ENCODE results near the gene DENND1A.

The DENND1A gene

GRCh38 chr9:123863164-123863855 lies 66.6 kb downstream of the DENND1A start:
- no peak for DNase-seq

DNA sequence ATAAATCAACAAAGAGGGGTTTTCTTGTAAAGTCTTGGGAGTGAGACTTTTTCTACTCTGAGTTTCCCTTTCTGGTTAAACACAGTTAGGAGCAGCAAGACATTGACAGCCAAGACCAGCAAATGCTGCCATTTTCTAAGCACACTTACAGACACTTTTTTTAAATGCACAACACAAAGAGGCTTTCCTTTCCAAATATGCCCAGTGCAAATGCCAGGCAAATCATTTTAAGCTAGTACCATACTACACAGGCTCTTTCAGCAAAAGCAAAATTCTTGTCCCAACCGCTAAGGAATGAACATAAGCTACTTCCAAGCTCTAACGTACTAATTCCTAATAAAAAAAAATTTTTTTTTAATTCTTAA lies 68.2 kb downstream of the DENND1A start:
- DNase-seq: no peak

GRCh38 chr9:123861086-123861755 lies 68.7 kb downstream of the DENND1A start:
- DNase-seq: no peak

DNA sequence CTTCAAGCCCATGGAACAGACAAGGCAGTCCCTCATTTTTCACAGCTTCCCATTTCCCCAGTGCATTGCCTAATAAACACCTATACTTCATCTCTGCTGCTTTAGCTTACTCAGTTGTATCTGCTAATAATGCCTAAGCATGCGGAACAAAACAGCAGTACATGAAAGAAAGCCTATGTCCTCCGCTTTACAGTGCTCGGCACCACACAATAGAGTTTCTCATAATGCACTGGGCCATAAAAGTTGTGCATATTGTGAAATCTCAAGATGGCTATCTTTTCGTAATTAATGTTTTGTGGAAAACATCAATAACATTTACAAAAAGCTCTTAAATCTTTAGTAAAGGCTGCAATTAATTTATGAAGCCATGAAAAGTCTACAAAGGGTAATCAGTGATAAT lies 69.3 kb downstream of the DENND1A start:
- DNase-seq: no peak

DNA sequence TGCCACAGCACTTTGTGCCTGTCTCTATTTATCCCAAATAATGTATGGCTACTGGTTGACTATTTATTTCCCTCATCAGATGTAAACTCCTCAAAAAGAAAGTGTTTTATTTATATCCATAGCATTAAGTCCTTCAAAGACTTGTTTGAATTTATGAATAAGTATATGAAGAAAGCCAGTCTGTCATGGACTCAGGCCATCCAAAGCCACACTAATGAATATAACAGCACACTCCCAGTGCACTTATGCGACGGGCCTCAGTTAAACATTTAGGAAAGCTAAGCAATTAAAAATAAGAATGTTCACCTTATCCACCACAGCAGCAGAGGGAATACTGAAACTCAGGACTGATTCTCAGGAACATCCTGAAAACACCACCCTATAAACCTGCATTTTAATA lies 77.5 kb downstream of the DENND1A start:
- no peak for DNase-seq

GRCh38 chr9:123851851-123852250 lies 78.1 kb downstream of the DENND1A start:
- no peak for DNase-seq

- DNase-seq: no peak
Observed at GRCh38 chr9:123848447-123849085, 81.4 kb downstream of the DENND1A start.

- DNase-seq: no peak
Observed at GRCh38 chr9:123846966-123847365, 83.0 kb downstream of the DENND1A start.

DNA sequence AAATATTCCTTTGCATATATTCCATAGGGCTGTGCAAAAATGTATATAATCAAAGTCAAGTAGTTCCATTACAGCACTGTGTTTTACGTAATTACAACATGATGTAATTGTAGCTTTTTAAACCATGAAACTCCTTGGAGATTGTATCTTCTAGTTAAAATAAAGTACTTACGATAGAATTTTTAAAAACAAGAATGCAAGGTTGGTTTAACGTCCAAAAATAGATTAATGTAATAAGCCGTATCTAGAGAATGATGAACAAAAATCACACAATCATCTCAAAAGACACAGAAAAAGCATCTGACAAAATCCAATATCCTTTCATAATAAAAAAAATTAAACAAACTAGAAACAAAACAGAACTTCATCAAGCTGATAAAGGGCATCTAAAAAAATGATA lies 86.2 kb downstream of the DENND1A start:
- no peak for DNase-seq

GRCh38 chr9:123835821-123836220 lies 94.1 kb downstream of the DENND1A start:
- no peak for DNase-seq

DNA sequence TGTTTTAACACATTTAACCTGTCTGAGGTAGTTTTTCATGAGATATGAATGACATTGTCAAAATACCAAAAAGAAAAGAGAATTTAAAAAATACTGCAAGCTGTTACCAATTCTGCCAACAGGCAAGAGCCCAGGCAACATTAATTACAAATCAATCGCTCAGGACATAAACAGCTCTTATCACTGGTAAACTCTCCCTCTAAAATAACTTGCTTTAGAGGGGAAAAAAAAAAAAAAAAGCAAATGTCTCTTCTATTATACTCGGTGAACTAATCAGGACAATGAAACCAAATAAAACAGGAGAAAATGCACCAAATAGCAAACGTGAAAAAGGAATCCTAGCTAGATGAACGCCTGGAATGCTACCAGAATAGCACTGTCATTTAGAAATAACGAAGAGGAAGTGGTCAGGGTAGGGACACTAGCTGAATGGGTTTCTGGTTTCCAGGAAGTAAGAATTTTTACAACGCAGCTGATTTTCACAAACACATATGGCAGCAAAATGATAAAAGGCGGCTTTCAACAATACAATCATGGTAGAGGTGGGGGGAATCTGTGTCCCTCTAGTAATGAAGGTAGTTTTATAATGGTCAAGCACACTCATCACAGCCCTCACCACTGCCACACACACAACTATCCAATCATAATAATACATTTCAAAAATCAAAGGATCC lies 94.9 kb downstream of the DENND1A start:
- DNase-seq: no peak

- no peak for DNase-seq
Observed at GRCh38 chr9:123834218-123834888, 95.6 kb downstream of the DENND1A start.

DNA sequence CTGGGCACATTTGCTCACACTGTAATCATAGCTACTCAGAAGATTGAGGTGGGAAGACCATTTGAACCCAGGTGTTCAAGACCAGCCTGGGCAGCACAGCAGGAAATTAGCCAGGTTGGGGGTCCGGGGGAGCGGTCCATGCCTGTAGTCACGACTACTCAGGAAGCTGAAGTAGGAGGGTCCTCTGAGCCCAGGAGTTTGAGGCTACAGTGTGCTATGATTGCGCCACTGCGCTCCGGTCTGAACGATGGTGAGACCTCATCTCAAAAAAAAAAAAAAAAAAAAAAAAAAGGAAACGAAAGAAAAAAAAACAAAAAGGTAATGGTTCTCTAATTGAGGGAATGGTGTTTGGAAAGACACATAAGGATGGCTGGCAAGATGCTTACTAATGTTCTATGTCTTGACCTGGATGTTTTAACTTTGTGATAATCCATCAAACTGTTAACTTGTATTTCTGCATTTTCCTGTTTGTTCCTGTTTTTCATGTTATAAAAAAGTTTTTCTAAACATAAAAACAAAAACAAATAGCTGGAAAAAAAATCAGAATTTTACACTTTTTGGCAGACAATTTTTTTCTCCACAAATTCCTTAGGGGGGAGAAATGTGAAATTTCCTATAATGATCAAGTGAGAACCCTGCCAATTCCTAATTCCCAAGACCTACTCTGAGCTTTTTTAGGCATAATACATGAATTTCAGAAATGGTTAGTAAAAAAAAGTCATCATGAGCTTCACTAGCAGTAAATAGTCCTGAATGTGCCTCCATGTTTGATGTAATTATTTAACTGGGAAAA lies 96.9 kb downstream of the DENND1A start:
- no peak for DNase-seq

- DNase-seq: no peak
Observed at GRCh38 chr9:123832176-123832575, 97.8 kb downstream of the DENND1A start.

DNA sequence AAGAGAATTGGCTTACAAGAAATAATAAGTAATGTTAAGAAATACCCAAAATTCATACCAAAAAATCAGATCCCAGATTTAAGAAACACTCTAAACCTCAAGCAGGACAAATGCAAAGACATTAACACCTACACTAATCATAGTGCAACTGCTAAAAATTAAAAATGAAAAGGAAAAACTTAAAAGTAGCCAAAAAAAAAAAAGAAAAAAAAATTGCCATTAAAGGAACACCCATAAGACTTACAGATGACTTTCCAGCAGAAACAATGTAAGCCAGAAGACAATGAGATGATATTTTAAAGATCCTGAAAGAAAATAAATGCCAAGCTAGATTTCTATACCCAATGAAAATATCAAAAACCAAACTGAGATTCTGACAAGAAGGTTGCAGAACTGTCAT lies 101.5 kb downstream of the DENND1A start:
- DNase-seq: no peak

DNA sequence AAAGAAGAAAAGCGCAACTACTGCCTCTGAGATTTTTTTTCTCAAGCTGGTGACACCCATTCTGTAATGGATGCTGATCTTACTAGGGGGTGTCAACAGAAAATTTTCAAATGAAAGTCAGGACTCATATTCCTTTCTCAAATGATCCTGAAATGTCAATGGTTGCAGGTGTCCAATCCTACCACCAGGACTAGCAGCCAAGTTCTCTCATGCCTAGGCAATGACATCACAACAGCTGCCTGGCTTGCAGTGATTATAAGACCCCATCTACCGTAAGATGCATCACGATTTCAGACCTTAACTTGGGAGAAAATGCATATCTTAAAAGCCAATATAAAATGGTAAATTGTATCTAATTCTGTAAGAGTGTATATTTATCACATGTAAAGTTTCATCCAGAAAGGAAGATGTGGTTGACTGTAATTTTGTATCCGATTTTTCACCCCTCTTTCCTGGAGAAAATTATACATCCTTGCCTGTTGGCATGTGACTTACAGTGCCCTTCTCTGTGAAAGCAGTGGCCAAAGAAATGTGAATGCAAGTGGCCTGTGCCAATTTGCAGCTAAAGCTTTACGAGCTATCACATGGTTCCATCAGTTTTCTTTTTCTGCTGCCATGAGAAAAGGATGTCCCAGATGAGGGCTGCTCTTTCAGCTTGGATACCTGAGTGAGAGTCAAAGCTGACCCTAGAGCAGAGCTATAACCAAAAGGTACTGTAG lies 104.4 kb downstream of the DENND1A start:
- DNase-seq: no peak

DNA sequence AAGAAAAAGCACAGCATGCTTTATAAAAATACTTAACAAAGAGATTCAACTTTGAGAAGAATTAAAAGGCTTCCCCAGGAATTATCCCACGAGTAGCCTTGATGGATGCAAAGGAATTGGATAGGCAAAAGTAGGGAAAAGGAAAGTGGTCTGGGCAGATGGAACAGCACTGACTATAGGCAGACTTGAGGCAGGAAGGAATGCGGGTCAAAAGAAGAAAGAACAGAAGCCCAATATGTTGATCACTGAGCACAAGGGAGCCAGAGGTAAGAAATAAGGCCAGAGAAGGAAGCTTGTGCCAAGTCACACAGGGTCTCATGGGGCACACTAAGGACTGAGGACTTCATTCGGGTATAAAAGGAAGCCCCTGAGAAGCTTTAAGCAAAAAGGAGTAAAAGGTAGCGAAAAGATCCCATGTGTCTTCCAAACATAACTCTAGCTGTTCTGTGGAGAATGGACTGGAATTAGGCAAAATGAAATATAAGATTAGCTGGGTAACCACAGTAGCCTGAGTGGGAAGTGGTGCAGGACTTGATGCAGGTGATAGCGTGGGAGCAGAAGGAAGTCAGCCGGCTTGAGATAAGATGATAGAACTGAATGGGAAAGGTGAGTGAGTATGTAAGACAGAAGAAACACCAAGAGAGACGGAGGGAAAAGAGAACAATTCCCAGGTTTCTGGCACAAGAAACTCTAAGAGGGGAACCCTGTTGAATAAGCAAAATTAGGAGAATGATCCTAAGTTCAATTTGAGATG lies 106.6 kb downstream of the DENND1A start:
- no peak for DNase-seq

DNA sequence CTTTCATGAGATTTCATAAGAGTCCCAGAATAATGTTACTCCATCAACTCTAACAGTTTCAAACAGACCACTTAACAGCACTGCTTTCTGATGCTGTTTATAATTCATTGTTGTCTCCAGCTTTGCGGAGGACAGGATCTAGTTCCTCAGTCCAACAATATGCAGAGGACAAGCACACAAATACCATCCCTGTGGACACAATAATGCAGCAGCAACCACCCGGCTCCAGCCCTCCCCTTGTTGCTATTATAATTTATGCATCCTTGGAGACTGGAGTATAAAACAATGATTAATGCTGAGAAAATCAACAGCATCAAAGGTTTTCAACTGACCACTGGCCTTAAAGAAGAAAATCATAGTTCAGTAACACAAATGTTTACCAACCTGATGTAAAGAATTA lies 108.3 kb downstream of the DENND1A start:
- DNase-seq: no peak

GRCh38 chr9:123820139-123820538 lies 109.8 kb downstream of the DENND1A start:
- no peak for DNase-seq

DNA sequence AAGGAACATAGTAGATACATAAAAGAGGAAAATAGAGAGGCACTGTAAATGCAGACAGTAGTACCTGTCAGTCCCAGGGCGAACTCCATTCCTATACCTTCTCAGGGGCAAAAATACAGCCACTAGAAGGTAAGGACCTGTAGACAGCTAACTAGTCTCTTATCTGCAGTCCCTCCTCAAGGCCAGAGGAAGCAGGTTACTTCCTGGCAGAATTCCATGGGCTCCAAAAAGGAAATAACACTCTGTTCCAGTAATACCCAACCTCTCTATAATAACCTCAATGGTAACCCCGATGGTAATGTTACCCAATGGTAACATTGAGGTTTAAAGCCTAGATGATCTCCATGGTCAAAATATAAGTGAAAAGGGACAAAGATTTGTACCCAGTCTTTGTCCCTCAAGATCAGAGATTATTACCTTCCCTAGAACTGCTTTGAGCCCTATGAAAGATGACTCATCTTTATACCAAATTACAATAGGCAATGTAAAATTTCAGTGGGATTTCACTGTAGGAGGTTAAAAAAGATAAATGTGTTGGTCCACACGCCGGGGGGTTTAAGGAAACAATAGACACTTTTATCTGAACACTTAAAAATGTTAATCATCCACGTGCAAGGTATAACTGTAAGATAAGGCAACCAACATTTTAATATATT lies 113.0 kb downstream of the DENND1A start:
- no peak for DNase-seq
